CD14-positive monocyte (primary cell): Measurements from ENCODE around the gene DNAH7. TPM values are rescaled to one million over a fixed set of nuclear protein-coding genes. Genes with fewer than 3 reads are reported as not detected.

ENCODE experiments used
- DNase-seq, 3 donors: peaks; one replicate each; pipeline ENCODE4 v3.0.0-alpha.2; 2011 to 2022
- H2AFZ ChIP-seq: 2 replicates; pipeline ENCODE4 v1.6.0; 2012; ENCODE audit warnings: mild to moderate bottlenecking, low read depth, low read length, inconsistent platforms; ENCODE audit not compliant: insufficient read depth, poor library complexity, severe bottlenecking
- H3K27ac ChIP-seq, 2 donors: 1 replicate in 1 of 2; 2 replicates in 1 of 2; pipeline ENCODE4 v1.5.1; 2012 to 2013; ENCODE audit warnings: low read length in 2 of 2, control low read depth in 1 of 2, inconsistent platforms in 1 of 2, low read depth in 1 of 2, mild to moderate bottlenecking in 1 of 2
- H3K27me3 ChIP-seq, 2 donors: one replicate each; pipeline versions ENCODE4 v1.6.0 to v1.6.1; 2011 to 2013; ENCODE audit warnings: low read length in 2 of 2; ENCODE audit not compliant: control insufficient read depth in 2 of 2, insufficient read depth in 2 of 2
- H3K36me3 ChIP-seq, 2 donors: replicated peaks in 1 of 2; 1 replicate in 1 of 2; 2 replicates in 1 of 2; pipeline versions ENCODE4 v1.5.1 to v1.6.1; 2012 to 2013; ENCODE audit warnings: low read length in 2 of 2, control low read depth in 1 of 2, inconsistent platforms in 1 of 2, mild to moderate bottlenecking in 1 of 2; ENCODE audit not compliant: insufficient read depth in 2 of 2, control insufficient read depth in 1 of 2
- H3K4me1 ChIP-seq, 2 donors: 1 replicate in 1 of 2; 2 replicates in 1 of 2; pipeline versions ENCODE4 v1.5.1 to v1.6.1; 2012 to 2013; ENCODE audit warnings: low read length in 2 of 2, control low read depth in 1 of 2, inconsistent platforms in 1 of 2, mild to moderate bottlenecking in 1 of 2, moderate library complexity in 1 of 2; ENCODE audit not compliant: insufficient read depth in 2 of 2, control insufficient read depth in 1 of 2
- H3K4me2 ChIP-seq: replicated peaks from 2 replicates; pipeline ENCODE3; 2012; ENCODE audit warnings: low read length, moderate library complexity, mild to moderate bottlenecking; ENCODE audit not compliant: poor library complexity, severe bottlenecking; ENCODE audit errors: extremely low read depth
- H3K4me3 ChIP-seq, 3 experiments: fragments of 200-600 bp in 1 of 3; sonication (generic) in 1 of 3; replicated peaks in 1 of 3; 1 replicate in 2 of 3; 2 replicates in 1 of 3; pipeline ENCODE4 v1.5.1; 2011 to 2013; ENCODE audit warnings: low read length in 3 of 3, mild to moderate bottlenecking in 3 of 3, control low read depth in 2 of 3, low read depth in 2 of 3, inconsistent platforms in 1 of 3, moderate library complexity in 1 of 3
- H3K79me2 ChIP-seq: 2 replicates; pipeline ENCODE4 v1.6.0; 2012; ENCODE audit warnings: mild to moderate bottlenecking, control low read depth, inconsistent platforms, low read length, moderate library complexity; ENCODE audit not compliant: insufficient read depth
- H3K9ac ChIP-seq: 2 replicates; pipeline ENCODE4 v1.6.0; 2017; ENCODE audit warnings: low read length, mild to moderate bottlenecking; ENCODE audit not compliant: insufficient read depth, poor library complexity, severe bottlenecking
- H3K9me3 ChIP-seq, 2 donors: replicated peaks in 1 of 2; 1 replicate in 1 of 2; 2 replicates in 1 of 2; pipeline versions ENCODE4 v1.5.1 to v1.6.1; 2012 to 2013; ENCODE audit warnings: low read length in 2 of 2, control low read depth in 1 of 2; ENCODE audit not compliant: control insufficient read depth in 1 of 2, insufficient read depth in 1 of 2
- H4K20me1 ChIP-seq: 2 replicates; pipeline ENCODE4 v1.6.0; 2012; ENCODE audit warnings: mild to moderate bottlenecking, low read length, control low read depth, moderate library complexity; ENCODE audit not compliant: insufficient read depth
- H3K27ac Mint-ChIP-seq, 7 donors: one replicate each; pipeline ENCODE4 v1.8.0; 2020; ENCODE audit warnings: mild to moderate bottlenecking in 7 of 7, mixed read lengths in 7 of 7, moderate library complexity in 6 of 7, inconsistent platforms in 2 of 7
- H3K27me3 Mint-ChIP-seq, 3 donors: one replicate each; pipeline ENCODE4 v1.8.0; 2021 to 2022; ENCODE audit warnings: low read depth in 3 of 3, mild to moderate bottlenecking in 3 of 3, mixed read lengths in 3 of 3, moderate library complexity in 3 of 3, inconsistent platforms in 1 of 3
- H3K36me3 Mint-ChIP-seq, 2 donors: one replicate each; pipeline ENCODE4 v1.8.0; 2020; ENCODE audit warnings: mixed read lengths in 2 of 2, inconsistent platforms in 1 of 2, mild to moderate bottlenecking in 1 of 2
- H3K4me1 Mint-ChIP-seq: one replicate; pipeline ENCODE4 v1.8.0; 2020; ENCODE audit warnings: mild to moderate bottlenecking, mixed read lengths
- H3K4me3 Mint-ChIP-seq, 2 donors: one replicate each; pipeline ENCODE4 v1.8.0; 2020; ENCODE audit warnings: mild to moderate bottlenecking in 2 of 2, mixed read lengths in 2 of 2, moderate library complexity in 1 of 2
- H3K9me3 Mint-ChIP-seq, 7 donors: one replicate each; pipeline ENCODE4 v1.8.0; 2020 to 2022; ENCODE audit warnings: mixed read lengths in 7 of 7, mild to moderate bottlenecking in 6 of 7, moderate library complexity in 6 of 7, inconsistent platforms in 2 of 7
- CTCF ChIP-seq: fragments of 200-600 bp; IDR thresholded peaks from one replicate; pipeline ENCODE4 v1.8.0; 2022; ENCODE audit warnings: antibody characterized with exemption, mild to moderate bottlenecking
- WGBS: methylation state at CpG from one replicate; pipeline ENCODE4 v1.1.5; 2013; ENCODE audit warnings: missing lambda C conversion rate; ENCODE audit not compliant: insufficient coverage; 5-methylcytosine and 5-hydroxymethylcytosine counted together
- intact Hi-C, 2 donors: fragments of 100-400 bp; cut with micrococcal nuclease; formaldehyde crosslinking; loops; one replicate each; pipeline versions ENCODE4 v1.15.0 to v1.15.1; 2023
- polyA plus RNA-seq, 3 donors: library from polyadenylated mRNA; depleted of rRNA in 1 of 3; unstranded in 2 of 3; stranded (reverse) in 1 of 3; fragments of 300-500 nt in 2 of 3; fragments of >200 nt in 1 of 3; fragmentation: Illumina TruSeq in 2 of 3; gene quantifications; 1 replicate in 2 of 3; 2 replicates in 1 of 3; pipeline ENCODE4 v1.2.3, GENCODE V29; 2012 to 2021

Gene DNAH7
- polyA plus RNA-seq, 3 donors = 0.07 TPM; not detected in 2

GRCh38 chr2:195763866-195764265, 304.8 kb downstream of the DNAH7 start:
- TF ChIP-seq CTCF = no peak
- H3K4me1 Mint-ChIP-seq = no peaks in the 10 kb centered on the region
- H3K27ac Mint-ChIP-seq = no peak overlapping the region
- intact Hi-C loops = no loop called here
- H3K36me3 Mint-ChIP-seq = no peaks in the 10 kb centered on the region
- no peak overlapping the region for H3K27ac ChIP-seq
- H3K9me3 Mint-ChIP-seq = peaks cover 6 to 22% (median 8%) of the 10 kb centered on the region in 7 donors
- H3K4me2 ChIP-seq = no peak overlapping the region
- H3K27me3 Mint-ChIP-seq = no peaks in the 10 kb centered on the region
- H3K9me3 ChIP-seq = peaks cover 0 to 14% of the 10 kb centered on the region in 2 donors
- H3K27me3 ChIP-seq = no peaks in the 10 kb centered on the region
- no peak overlapping the region for H3K4me3 Mint-ChIP-seq
- DNase-seq = no peak
- no peaks in the 10 kb centered on the region for H3K36me3 ChIP-seq
- no peak overlapping the region for H2AFZ ChIP-seq
- H3K79me2 ChIP-seq = no peaks in the 10 kb centered on the region
- no peaks in the 10 kb centered on the region for H4K20me1 ChIP-seq
- H3K9ac ChIP-seq = no peak overlapping the region
- no peak overlapping the region for H3K4me3 ChIP-seq
- no peaks in the 10 kb centered on the region for H3K4me1 ChIP-seq

- no peak overlapping the region for H3K4me3 ChIP-seq
- Mint-ChIP-seq H3K4me3 (no peak overlapping the region), H3K27ac (no peak overlapping the region), H3K4me1 (no peaks in the 10 kb centered on the region), H3K36me3 (no peaks in the 10 kb centered on the region), H3K9me3 (peaks cover 5 to 19% (median 11%) of the 10 kb centered on the region in 7 donors), H3K27me3 (peaks cover 0 to 2% (median 0%) of the 10 kb centered on the region in 3 donors)
- no peak for TF ChIP-seq CTCF
- no peak overlapping the region for H3K9ac ChIP-seq
- no peak overlapping the region for H2AFZ ChIP-seq
- H3K36me3 ChIP-seq = no peaks in the 10 kb centered on the region
- H3K4me1 ChIP-seq = no peaks in the 10 kb centered on the region
- peaks cover 0 to 19% of the 10 kb centered on the region in 2 donors for H3K9me3 ChIP-seq
- H3K79me2 ChIP-seq = no peaks in the 10 kb centered on the region
- no peak overlapping the region for H3K4me2 ChIP-seq
- no peak overlapping the region for H3K27ac ChIP-seq
- H3K27me3 ChIP-seq = no peaks in the 10 kb centered on the region
- intact Hi-C loops = no loop called here
- no peaks in the 10 kb centered on the region for H4K20me1 ChIP-seq
- no peak for DNase-seq
- WGBS = 100% methylated on average over 1 of the region's 1 CpG
Measured at GRCh38 chr2:195759877-195760276, 308.8 kb downstream of the DNAH7 start.
